Stimulated activated CD8-positive, alpha-beta memory T cell treated with anti-CD3 and anti-CD28 coated beads, Interleukin-15, amount 100 ng/mL, for 1 hour (primary cell): Measurements from ENCODE around the gene RASSF5.
A peak's percentile ranks its signal among the peaks of the same experiment; 100 is the strongest.
"Not testable (repeated sequence)": the region's sequence is repeated elsewhere in the genome, so short reads cannot be mapped to it uniquely, and the experiment has no call there.

Experiments used
- DNase-seq: peaks from one replicate; pipeline ENCODE4 v3.0.0-alpha.2; 2020; ENCODE audit warnings: low read depth

RASSF5 gene

GRCh38 chr1:206573319-206573718, 66.0 kb downstream of the RASSF5 start:
- DNase-seq: no peak

GRCh38 chr1:206573762-206574161, 66.4 kb downstream of the RASSF5 start:
- no peak for DNase-seq

- no peak for DNase-seq
These were observed 68.0 kb downstream of the RASSF5 start for GRCh38 chr1:206575165-206575893.

- no peak for DNase-seq
These were observed 68.8 kb downstream of the RASSF5 start for GRCh38 chr1:206575894-206576737.

GRCh38 chr1:206577626-206578025, 70.3 kb downstream of the RASSF5 start:
- no peak for DNase-seq

- DNase-seq: no peak
These were observed 71.0 kb downstream of the RASSF5 start for GRCh38 chr1:206578068-206578977.

GRCh38 chr1:206578978-206579374, 71.6 kb downstream of the RASSF5 start:
- no peak for DNase-seq

GRCh38 chr1:206579747-206580437, 72.6 kb downstream of the RASSF5 start:
- DNase-seq: peak; percentile 69

- DNase-seq: no peak
These were observed 73.2 kb downstream of the RASSF5 start for GRCh38 chr1:206580438-206581113.

GRCh38 chr1:206581114-206581497, 73.8 kb downstream of the RASSF5 start:
- not testable (repeated sequence) for DNase-seq

GRCh38 chr1:206581571-206581981, 74.2 kb downstream of the RASSF5 start:
- no peak for DNase-seq

- DNase-seq: no peak
These were observed 75.2 kb downstream of the RASSF5 start for GRCh38 chr1:206582537-206582936.

- DNase-seq: no peak
These were observed 75.8 kb downstream of the RASSF5 start for GRCh38 chr1:206582971-206583706.

GRCh38 chr1:206583707-206584648, 76.6 kb downstream of the RASSF5 start:
- DNase-seq: peak; percentile 82

GRCh38 chr1:206584683-206585082, 77.4 kb downstream of the RASSF5 start:
- no peak for DNase-seq

GRCh38 chr1:206586501-206587445, 79.4 kb downstream of the RASSF5 start:
- DNase-seq: no peak

- DNase-seq: no peak
These were observed 80.6 kb downstream of the RASSF5 start for GRCh38 chr1:206587904-206588303.

GRCh38 chr1:206588492-206588891, 81.2 kb downstream of the RASSF5 start:
- no peak for DNase-seq
